Left cardiac atrium (tissue), 4 donors: ENCODE data around the gene TMEM183A. TPM values are rescaled to one million over a fixed set of nuclear protein-coding genes. Genes with fewer than 3 reads are reported as not detected.

Source experiments
- ATAC-seq, 2 donors: fragments of 200-7000 bp; cut with Tn5 transposase; one replicate each; pipeline ENCODE4 v1.9.1; 2020; ENCODE audit warnings: mild to moderate bottlenecking in 2 of 2, moderate library complexity in 2 of 2
- DNase-seq: peaks from one replicate; pipeline ENCODE4 v3.0.0-alpha.2; 2020
- intact Hi-C, 2 donors: fragments of 100-400 bp; cut with DNase I; formaldehyde crosslinking; loops; one replicate each; pipeline versions ENCODE4 v1.14.1 to v1.15.1; 2022 to 2023
- total RNA-seq, 2 donors: library from RNA; stranded (reverse); fragmentation: NEBNext Ultra II Directional; extraction: Animal tissue kit (Norgen Biotek cat#: 25700); gene quantifications; one replicate each; pipeline ENCODE4 v1.2.1, GENCODE V29; 2021
- donor health status: DM: no; HTN: yes; CAD: no.
- donor health status: DM: no; HTN: yes; CAD: no; lungs with severe emphysema.
- donor health status: DM: yes; HTN: yes; CAD: no.
- donor health status: Dilated cardiomyopathy.

TMEM183A gene
- total RNA-seq, 2 donors from 2014 or later, result 25.1 to 31.8 TPM

- DNase-seq (no peak), ATAC-seq (peak in 1 of 2 donors; percentile 0)
- intact Hi-C loops, result loop anchor here (1.0 to 5.0 kb wide), 6 partner anchors 72 to 232 kb away; partner anchors contain the start of gene ADORA1 (in 1 of the 2)
Observed at GRCh38 chr1:203039609-203040512, 32.7 kb downstream of the TMEM183A start.

GRCh38 chr1:203040513-203041275 is 33.5 kb downstream of the TMEM183A start:
- no peak for ATAC-seq
- intact Hi-C loops, result loop anchor here (5.0 kb wide), 3 partner anchors 72 to 232 kb away; no protein-coding TSS in a partner anchor
- no peak for DNase-seq

- ATAC-seq (no peak), DNase-seq (no peak)
- intact Hi-C loops, result loop anchor here (5.0 kb wide), 3 partner anchors 71 to 231 kb away; no protein-coding TSS in a partner anchor
Observed at GRCh38 chr1:203041351-203041932, 34.3 kb downstream of the TMEM183A start.

GRCh38 chr1:203043830-203044545 is 36.8 kb downstream of the TMEM183A start:
- ATAC-seq (no peak), DNase-seq (no peak)
- intact Hi-C loops, result loop anchor here (5.0 kb wide), 3 partner anchors 68 to 228 kb away; no protein-coding TSS in a partner anchor

GRCh38 chr1:203044546-203045250 is 37.5 kb downstream of the TMEM183A start:
- ATAC-seq, result no peak
- intact Hi-C loops, result loop anchor here (5.0 kb wide), 3 partner anchors 68 to 228 kb away; no protein-coding TSS in a partner anchor
- DNase-seq, result no peak

- DNase-seq (no peak), ATAC-seq (no peak)
- intact Hi-C loops, result no loop called here
Observed at GRCh38 chr1:203045336-203045735, 38.2 kb downstream of the TMEM183A start.

- intact Hi-C loops, result no loop called here
Observed at GRCh38 chr1:203045821-203046594, 38.8 kb downstream of the TMEM183A start.

GRCh38 chr1:203046984-203047630 is 39.9 kb downstream of the TMEM183A start:
- peak in 1 of 2 donors; percentile 87 for ATAC-seq
- intact Hi-C loops, result no loop called here
- no peak for DNase-seq

More at GRCh38 chr1:203045821-203046594, 38.8 kb downstream of the TMEM183A start:
- ATAC-seq, result peak; percentile 25 to 33
- no peak for DNase-seq

GRCh38 chr1:203048086-203048485 is 40.9 kb downstream of the TMEM183A start:
- ATAC-seq, result no peak
- no peak for DNase-seq
- intact Hi-C loops, result no loop called here

- ATAC-seq (peak; percentile 35 to 48), DNase-seq (no peak)
- intact Hi-C loops, result no loop called here
Observed at GRCh38 chr1:203048555-203049051, 41.4 kb downstream of the TMEM183A start.

GRCh38 chr1:203049077-203049476 is 41.9 kb downstream of the TMEM183A start:
- ATAC-seq (no peak), DNase-seq (no peak)
- intact Hi-C loops, result no loop called here

GRCh38 chr1:203049576-203050180 is 42.5 kb downstream of the TMEM183A start:
- no peak for DNase-seq
- ATAC-seq, result no peak
- intact Hi-C loops, result no loop called here

- ATAC-seq, result no peak
- DNase-seq, result no peak
- intact Hi-C loops, result no loop called here
Observed at GRCh38 chr1:203050826-203051225, 43.7 kb downstream of the TMEM183A start.

- intact Hi-C loops, result no loop called here
- DNase-seq, result no peak
- no peak for ATAC-seq
Observed at GRCh38 chr1:203051841-203052324, 44.7 kb downstream of the TMEM183A start.

- intact Hi-C loops, result no loop called here
- no peak for DNase-seq
- no peak for ATAC-seq
Observed at GRCh38 chr1:203052601-203053000, 45.4 kb downstream of the TMEM183A start.

GRCh38 chr1:203054184-203054583 is 47.0 kb downstream of the TMEM183A start:
- ATAC-seq (no peak), DNase-seq (no peak)
- intact Hi-C loops, result no loop called here
